ENCODE results near the gene DSN1.

DNA sequence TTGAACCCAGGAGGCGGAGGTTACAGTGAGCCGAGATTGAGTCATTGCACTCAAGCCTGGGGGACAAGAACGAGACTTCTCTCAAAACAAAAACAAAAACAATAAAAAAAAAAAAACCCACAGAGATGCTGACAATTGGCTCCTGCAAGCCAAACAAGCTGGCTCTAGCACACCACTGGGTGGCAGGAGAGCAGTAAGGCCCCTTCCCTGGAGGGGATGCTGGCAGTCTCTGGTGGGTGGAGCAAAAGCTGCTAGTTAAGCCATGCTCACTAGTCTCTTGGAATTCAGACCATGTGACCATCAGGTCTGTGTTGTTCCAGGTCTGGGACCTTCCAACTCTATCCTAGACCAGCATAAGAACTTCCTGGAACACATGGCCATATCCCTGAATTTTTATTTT, 18.9 kb upstream of the DSN1 start:
- TF ChIP-seq, protein P1, sequence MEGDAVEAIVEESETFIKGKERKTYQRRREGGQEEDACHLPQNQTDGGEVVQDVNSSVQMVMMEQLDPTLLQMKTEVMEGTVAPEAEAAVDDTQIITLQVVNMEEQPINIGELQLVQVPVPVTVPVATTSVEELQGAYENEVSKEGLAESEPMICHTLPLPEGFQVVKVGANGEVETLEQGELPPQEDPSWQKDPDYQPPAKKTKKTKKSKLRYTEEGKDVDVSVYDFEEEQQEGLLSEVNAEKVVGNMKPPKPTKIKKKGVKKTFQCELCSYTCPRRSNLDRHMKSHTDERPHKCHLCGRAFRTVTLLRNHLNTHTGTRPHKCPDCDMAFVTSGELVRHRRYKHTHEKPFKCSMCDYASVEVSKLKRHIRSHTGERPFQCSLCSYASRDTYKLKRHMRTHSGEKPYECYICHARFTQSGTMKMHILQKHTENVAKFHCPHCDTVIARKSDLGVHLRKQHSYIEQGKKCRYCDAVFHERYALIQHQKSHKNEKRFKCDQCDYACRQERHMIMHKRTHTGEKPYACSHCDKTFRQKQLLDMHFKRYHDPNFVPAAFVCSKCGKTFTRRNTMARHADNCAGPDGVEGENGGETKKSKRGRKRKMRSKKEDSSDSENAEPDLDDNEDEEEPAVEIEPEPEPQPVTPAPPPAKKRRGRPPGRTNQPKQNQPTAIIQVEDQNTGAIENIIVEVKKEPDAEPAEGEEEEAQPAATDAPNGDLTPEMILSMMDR (conservative IDR thresholded peaks at IDR 0.05; ENCODE audit: low read depth, low read length) = peak; percentile 48
- TF ChIP-seq EZH2 (IDR thresholded peaks at IDR 0.05; ENCODE audit: borderline replicate concordance, low read depth, low read length, poor library complexity, severe bottlenecking) = no peak

Data from A673 (cell line).